ENCODE data around the gene ANTXRL. TPM values are rescaled to one million over a fixed set of nuclear protein-coding genes. Genes with fewer than 3 reads are reported as not detected.
"Not testable (repeated sequence)": the region's sequence is repeated elsewhere in the genome, so short reads cannot be mapped to it uniquely, and the experiment has no call there.

The ANTXRL gene
- total RNA-seq, 2 experiments from 2014 or later, result not detected

DNA sequence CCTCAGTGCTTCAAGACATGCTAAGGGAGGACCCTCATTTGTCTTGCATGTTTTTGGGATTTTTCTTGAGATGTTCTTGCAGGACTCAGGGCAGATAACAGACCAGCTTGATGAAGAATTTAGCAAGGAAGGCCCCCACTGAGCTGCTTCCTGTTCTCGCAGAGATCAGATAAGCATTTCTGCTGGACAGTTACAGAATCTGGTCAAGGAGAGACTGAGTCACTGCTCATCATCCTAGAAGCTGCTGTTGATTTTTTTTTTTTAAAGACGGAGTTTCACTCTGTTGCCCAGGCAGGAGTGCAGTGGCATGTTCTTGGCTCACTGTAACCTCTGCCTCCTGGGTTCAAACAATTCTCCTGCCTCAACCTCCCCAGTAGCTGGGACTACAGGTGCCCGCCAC lies 87.6 kb downstream of the ANTXRL start:
- H3K27ac Mint-ChIP-seq; H3K27me3 Mint-ChIP-seq (ENCODE audit: low read depth); H3K4me3 Mint-ChIP-seq; DNase-seq; ATAC-seq; H3K4me1 Mint-ChIP-seq (ENCODE audit: low read depth); H3K9me3 Mint-ChIP-seq (ENCODE audit: insufficient read depth); POLR2A ChIA-PET; H3K36me3 Mint-ChIP-seq (ENCODE audit: low read depth); CTCF ChIA-PET: not testable (repeated sequence)

DNA sequence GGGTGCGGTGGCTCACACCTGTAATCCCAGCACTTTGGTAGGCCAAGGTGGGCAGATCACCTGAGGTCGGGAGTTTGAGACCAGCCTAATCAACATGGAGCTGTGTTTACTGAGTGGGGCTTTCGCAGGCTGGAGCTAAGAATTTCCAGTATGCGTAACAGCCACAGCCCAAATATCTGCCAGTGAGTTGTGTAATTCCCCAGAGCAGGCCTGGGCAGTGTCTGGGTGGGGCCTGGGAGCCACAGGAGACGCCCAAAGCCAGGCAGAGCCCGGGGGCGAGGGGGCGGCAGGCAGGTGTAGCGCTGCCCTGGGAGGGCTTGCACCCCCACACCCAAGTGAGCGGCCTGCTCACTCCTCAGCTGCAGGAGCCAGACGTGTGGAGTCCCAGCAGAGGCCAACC lies 88.6 kb downstream of the ANTXRL start, which contains the start of gene ANXA8L1:
Gene ANXA8L1 (plus strand): TSS at position 371 of the 400 bp plus-strand sequence. CDS start 76 bp downstream, outside the sequence.
- H3K36me3 Mint-ChIP-seq (ENCODE audit: low read depth); POLR2A ChIA-PET; H3K4me1 Mint-ChIP-seq (ENCODE audit: low read depth); DNase-seq; H3K27me3 Mint-ChIP-seq (ENCODE audit: low read depth); CTCF ChIA-PET; H3K9me3 Mint-ChIP-seq (ENCODE audit: insufficient read depth); ATAC-seq; H3K27ac Mint-ChIP-seq; H3K4me3 Mint-ChIP-seq: not testable (repeated sequence)

DNA sequence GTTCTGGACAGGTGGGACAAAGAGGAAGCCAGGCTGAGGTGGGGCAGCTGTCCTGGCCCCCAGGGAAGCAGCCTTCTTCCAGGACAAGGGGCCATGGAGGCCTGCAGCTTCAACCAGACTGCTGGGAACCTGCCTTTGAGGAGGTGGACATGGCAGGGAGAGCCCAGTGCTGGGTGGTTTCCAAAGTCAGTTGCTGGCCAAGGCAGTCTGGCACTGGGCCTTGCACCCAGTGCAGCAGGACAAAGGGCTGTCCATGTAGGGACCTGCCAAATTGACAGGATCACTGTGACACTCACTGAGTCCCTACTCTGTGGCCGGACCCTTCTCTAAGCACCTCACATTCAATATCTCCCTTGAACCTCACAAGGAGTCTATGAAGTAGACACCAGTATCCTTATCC lies 90.2 kb downstream of the ANTXRL start:
- H3K9me3 Mint-ChIP-seq (ENCODE audit: insufficient read depth); H3K27me3 Mint-ChIP-seq (ENCODE audit: low read depth); H3K4me3 Mint-ChIP-seq; POLR2A ChIA-PET; DNase-seq; CTCF ChIA-PET; H3K36me3 Mint-ChIP-seq (ENCODE audit: low read depth); H3K27ac Mint-ChIP-seq; H3K4me1 Mint-ChIP-seq (ENCODE audit: low read depth); ATAC-seq: not testable (repeated sequence)

DNA sequence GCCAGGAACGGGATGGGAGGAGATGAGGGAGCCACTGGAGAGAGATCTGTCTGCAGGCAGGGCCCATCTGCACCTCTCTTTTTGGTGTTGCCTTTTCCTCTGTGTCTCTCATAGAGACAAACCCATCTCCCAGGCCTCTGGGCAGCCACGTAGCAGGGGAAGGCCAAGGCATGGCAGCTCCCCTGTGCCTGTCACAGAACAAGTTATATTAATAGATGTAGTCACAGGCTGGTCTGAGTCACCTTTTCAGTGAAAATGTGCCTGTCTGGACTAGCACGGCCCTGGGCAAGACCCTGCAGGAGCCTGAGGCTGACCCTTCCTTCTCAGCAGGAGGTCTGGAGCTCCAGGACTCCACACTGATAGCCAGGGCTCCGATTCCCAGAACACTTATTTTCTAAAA lies 90.9 kb downstream of the ANTXRL start:
- DNase-seq; H3K27ac Mint-ChIP-seq; ATAC-seq; H3K9me3 Mint-ChIP-seq (ENCODE audit: insufficient read depth); H3K4me3 Mint-ChIP-seq; H3K4me1 Mint-ChIP-seq (ENCODE audit: low read depth); H3K36me3 Mint-ChIP-seq (ENCODE audit: low read depth); POLR2A ChIA-PET; CTCF ChIA-PET; H3K27me3 Mint-ChIP-seq (ENCODE audit: low read depth): not testable (repeated sequence)

DNA sequence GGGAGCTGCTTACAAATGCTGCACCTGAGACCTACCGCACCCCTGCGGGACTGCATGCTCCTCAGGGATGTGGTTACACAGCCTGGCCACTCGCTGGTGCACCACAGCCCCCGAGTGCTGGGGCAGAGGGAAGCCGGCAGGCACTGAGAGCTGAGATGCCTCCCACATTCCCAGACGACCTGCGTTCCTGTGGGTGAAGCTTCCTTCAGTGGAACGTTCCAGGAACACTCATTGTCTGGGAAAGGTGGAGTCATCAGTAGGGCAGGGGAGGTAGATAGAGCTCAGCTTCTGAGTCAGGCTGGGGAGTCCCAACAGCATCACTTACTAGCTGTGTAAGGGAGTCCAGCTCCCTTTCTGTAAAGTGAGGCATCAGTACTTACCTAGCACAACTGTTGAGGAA lies 91.3 kb downstream of the ANTXRL start:
- ATAC-seq; H3K4me3 Mint-ChIP-seq; H3K36me3 Mint-ChIP-seq (ENCODE audit: low read depth); H3K9me3 Mint-ChIP-seq (ENCODE audit: insufficient read depth); H3K27ac Mint-ChIP-seq; H3K4me1 Mint-ChIP-seq (ENCODE audit: low read depth); DNase-seq; CTCF ChIA-PET; H3K27me3 Mint-ChIP-seq (ENCODE audit: low read depth); POLR2A ChIA-PET: not testable (repeated sequence)

DNA sequence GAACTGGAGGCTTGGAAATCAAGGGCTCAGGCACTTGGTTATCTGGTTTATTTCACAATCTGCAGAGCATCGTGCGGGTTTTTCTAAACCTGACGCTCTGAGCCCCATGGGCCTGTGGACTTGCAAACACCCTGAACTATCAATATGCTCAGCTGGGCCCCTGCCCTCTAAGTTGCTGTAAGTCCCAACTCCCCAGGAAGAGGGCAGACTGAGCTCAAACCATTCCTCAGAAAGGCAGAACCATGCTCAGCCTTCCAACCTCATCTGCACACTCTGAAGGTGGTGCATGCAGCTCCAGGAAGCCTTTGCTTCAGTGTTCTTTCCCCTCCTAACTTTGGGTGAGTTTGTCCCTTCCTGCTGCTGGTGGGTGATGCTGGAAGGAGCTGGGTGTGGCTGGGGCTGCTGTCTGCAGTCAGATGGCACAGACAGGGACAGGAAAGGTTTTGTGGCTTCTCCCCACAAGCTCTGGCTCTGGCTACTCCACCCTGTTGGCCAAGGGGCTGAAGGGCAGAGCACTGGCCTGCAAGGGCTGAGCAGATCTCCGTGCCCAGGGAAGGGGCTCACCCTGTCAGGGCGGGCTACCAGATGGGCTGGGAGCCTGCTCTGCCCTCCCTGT lies 92.5 kb downstream of the ANTXRL start:
- H3K36me3 Mint-ChIP-seq (ENCODE audit: low read depth); H3K27me3 Mint-ChIP-seq (ENCODE audit: low read depth); DNase-seq; CTCF ChIA-PET; H3K27ac Mint-ChIP-seq; H3K4me3 Mint-ChIP-seq; H3K9me3 Mint-ChIP-seq (ENCODE audit: insufficient read depth); H3K4me1 Mint-ChIP-seq (ENCODE audit: low read depth); POLR2A ChIA-PET: not testable (repeated sequence)
- ATAC-seq, result peak; percentile 27

Other genes with a start within 250 kb of the ANTXRL start
- gene MSMB, start 240.7 kb upstream of the ANTXRL start, total RNA-seq, result not detected
- not detected for gene ANXA8L1, start 88.8 kb downstream of the ANTXRL start, total RNA-seq
- not detected for gene NPY4R, start 179.0 kb downstream of the ANTXRL start, total RNA-seq